Panc1 (cell line): ENCODE data around the gene CADPS2. TPM values are rescaled to one million over a fixed set of nuclear protein-coding genes. Genes with fewer than 3 reads are reported as not detected.

Source experiments
- ATAC-seq: fragments of 200-7000 bp; cut with Tn5 transposase; 2 replicates; pipeline ENCODE4 v1.9.1; 2020; ENCODE audit warnings: mild to moderate bottlenecking, moderate library complexity
- BruUV-seq: library from RNA; stranded (reverse); fragments of 400-500 nt; replicated peaks from 2 replicates; lab custom pipeline; 2021; lab: Mats Ljungman, UMichigan
- CTCF ChIA-PET: fragments of 300-600 bp; sonication (Branson Sonifier 250); formaldehyde crosslinking; loops from one replicate; lab custom pipeline; 2022; ENCODE audit warnings: antibody characterized with exemption; lab: Charles Lee
- POLR2A ChIA-PET: fragments of 300-600 bp; sonication (Branson Sonifier 250); formaldehyde crosslinking; loops from one replicate; lab custom pipeline; 2022; ENCODE audit warnings: antibody characterized with exemption; lab: Charles Lee
- DNase-seq: peaks from one replicate; pipeline ENCODE4 v3.0.0-alpha.2; 2010; ENCODE audit warnings: low read depth, low spot score
- H3K27ac ChIP-seq: 2 replicates; pipeline ENCODE4 v1.5.1; 2011; ENCODE audit warnings: mild to moderate bottlenecking, low read length, inconsistent platforms
- H3K27me3 ChIP-seq: fragments of 200-500 bp; sonication (Bioruptor generic); 2 replicates; pipeline ENCODE4 v1.6.0; 2014; ENCODE audit warnings: low read length, inconsistent platforms; ENCODE audit not compliant: control insufficient read depth, insufficient read depth
- H3K36me3 ChIP-seq: fragments of 200-500 bp; sonication (Bioruptor generic); 2 replicates; pipeline ENCODE4 v1.5.1; 2014; ENCODE audit warnings: inconsistent platforms, mild to moderate bottlenecking, low read length, moderate library complexity; ENCODE audit not compliant: control insufficient read depth, insufficient read depth
- H3K4me1 ChIP-seq: 2 replicates; pipeline ENCODE4 v1.5.1; 2011; ENCODE audit warnings: inconsistent platforms, mild to moderate bottlenecking, low read length, moderate library complexity; ENCODE audit not compliant: control insufficient read depth, insufficient read depth
- H3K4me3 ChIP-seq, 2 experiments: 2 replicates each; pipeline ENCODE4 v1.5.1; 2011 to 2012; ENCODE audit warnings: low read depth in 2 of 2, low read length in 2 of 2, mild to moderate bottlenecking in 2 of 2, inconsistent platforms in 1 of 2, moderate library complexity in 1 of 2
- H3K9me3 ChIP-seq: fragments of 200-500 bp; sonication (Bioruptor generic); 2 replicates; pipeline ENCODE4 v1.5.1; 2014; ENCODE audit warnings: low read depth, mild to moderate bottlenecking, inconsistent platforms, low read length, moderate library complexity; ENCODE audit not compliant: control insufficient read depth, insufficient read depth
- POLR2AphosphoS5 ChIP-seq: IDR thresholded peaks from 2 replicates; pipeline ENCODE4 v1.6.1; 2012; ENCODE audit warnings: mild to moderate bottlenecking, low read depth, low read length, moderate library complexity
- SIN3A ChIP-seq: IDR thresholded peaks from 2 replicates; pipeline ENCODE4 v1.6.1; 2012; ENCODE audit warnings: low read depth, mild to moderate bottlenecking, low read length, moderate library complexity, borderline replicate concordance; ENCODE audit not compliant: insufficient read depth
- TCF7L2 ChIP-seq: IDR thresholded peaks from 2 replicates; pipeline ENCODE4 v1.6.1; 2011; ENCODE audit warnings: mild to moderate bottlenecking, low read depth, low read length, inconsistent platforms
- in situ Hi-C: cut with HindIII; loops from 2 replicates; pipeline ENCODE4 v1.10.0; 2016; ENCODE audit warnings: low sequenced_read_pairs, low pct_unique_long_range_greater_than_20kb
- intact Hi-C: fragments of 100-400 bp; cut with micrococcal nuclease; formaldehyde crosslinking; loops from one replicate; pipeline ENCODE4 v1.10.0; 2022; ENCODE audit not compliant: unreplicated experiment
- total RNA-seq: library from RNA; stranded (reverse); gene quantifications from one replicate; pipeline ENCODE4 v1.2.1, GENCODE V29; 2021; ENCODE audit not compliant: unreplicated experiment
- TF ChIP-seq, protein P1 (sequence below): fragments of 450-650 bp; IDR thresholded peaks from 2 replicates; pipeline ENCODE4 v1.5.1; 2017; ENCODE audit warnings: mild to moderate bottlenecking
- TF ChIP-seq, protein P2 (sequence below), 2 experiments: IDR thresholded peaks; 2 replicates each; pipeline ENCODE4 v1.6.1; 2011 to 2012; ENCODE audit warnings: low read depth in 2 of 2, control low read depth in 1 of 2, low read length in 1 of 2, mild to moderate bottlenecking in 1 of 2, moderate library complexity in 1 of 2; ENCODE audit not compliant: insufficient read depth in 1 of 2

The CADPS2 gene
- total RNA-seq, 1 experiment from 2014 or later = 1.6 TPM

DNA sequence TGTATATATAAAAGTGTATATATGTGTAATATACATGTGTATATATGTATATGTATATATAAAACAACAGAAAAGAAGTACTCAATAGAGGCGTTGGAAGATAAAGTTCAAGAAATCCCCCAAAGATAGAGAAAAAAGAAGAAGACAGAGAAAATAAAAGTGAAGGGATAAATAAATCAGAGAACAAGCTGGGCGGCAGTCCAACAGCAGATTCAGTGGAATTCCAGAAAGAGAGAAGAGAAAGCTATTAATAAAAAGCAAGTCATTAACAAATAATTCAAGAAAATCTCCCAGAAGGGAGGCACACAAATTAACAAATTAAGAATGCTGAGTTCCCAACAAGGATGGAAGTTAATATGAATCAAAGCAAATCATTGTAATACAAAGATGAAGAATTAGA is 124.2 kb downstream of the CADPS2 start:
- ATAC-seq (no peak), DNase-seq (no peak)
- in situ Hi-C loops (no loop called here), intact Hi-C loops (no loop called here)
- H3K36me3 ChIP-seq = no peaks in the 10 kb centered on the region
- no peak for TF ChIP-seq TCF7L2
- no peak for TF ChIP-seq SIN3A
- TF ChIP-seq, protein P1, sequence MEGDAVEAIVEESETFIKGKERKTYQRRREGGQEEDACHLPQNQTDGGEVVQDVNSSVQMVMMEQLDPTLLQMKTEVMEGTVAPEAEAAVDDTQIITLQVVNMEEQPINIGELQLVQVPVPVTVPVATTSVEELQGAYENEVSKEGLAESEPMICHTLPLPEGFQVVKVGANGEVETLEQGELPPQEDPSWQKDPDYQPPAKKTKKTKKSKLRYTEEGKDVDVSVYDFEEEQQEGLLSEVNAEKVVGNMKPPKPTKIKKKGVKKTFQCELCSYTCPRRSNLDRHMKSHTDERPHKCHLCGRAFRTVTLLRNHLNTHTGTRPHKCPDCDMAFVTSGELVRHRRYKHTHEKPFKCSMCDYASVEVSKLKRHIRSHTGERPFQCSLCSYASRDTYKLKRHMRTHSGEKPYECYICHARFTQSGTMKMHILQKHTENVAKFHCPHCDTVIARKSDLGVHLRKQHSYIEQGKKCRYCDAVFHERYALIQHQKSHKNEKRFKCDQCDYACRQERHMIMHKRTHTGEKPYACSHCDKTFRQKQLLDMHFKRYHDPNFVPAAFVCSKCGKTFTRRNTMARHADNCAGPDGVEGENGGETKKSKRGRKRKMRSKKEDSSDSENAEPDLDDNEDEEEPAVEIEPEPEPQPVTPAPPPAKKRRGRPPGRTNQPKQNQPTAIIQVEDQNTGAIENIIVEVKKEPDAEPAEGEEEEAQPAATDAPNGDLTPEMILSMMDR = no peak
- no peak for TF ChIP-seq POLR2AphosphoS5
- TF ChIP-seq, protein P2, sequence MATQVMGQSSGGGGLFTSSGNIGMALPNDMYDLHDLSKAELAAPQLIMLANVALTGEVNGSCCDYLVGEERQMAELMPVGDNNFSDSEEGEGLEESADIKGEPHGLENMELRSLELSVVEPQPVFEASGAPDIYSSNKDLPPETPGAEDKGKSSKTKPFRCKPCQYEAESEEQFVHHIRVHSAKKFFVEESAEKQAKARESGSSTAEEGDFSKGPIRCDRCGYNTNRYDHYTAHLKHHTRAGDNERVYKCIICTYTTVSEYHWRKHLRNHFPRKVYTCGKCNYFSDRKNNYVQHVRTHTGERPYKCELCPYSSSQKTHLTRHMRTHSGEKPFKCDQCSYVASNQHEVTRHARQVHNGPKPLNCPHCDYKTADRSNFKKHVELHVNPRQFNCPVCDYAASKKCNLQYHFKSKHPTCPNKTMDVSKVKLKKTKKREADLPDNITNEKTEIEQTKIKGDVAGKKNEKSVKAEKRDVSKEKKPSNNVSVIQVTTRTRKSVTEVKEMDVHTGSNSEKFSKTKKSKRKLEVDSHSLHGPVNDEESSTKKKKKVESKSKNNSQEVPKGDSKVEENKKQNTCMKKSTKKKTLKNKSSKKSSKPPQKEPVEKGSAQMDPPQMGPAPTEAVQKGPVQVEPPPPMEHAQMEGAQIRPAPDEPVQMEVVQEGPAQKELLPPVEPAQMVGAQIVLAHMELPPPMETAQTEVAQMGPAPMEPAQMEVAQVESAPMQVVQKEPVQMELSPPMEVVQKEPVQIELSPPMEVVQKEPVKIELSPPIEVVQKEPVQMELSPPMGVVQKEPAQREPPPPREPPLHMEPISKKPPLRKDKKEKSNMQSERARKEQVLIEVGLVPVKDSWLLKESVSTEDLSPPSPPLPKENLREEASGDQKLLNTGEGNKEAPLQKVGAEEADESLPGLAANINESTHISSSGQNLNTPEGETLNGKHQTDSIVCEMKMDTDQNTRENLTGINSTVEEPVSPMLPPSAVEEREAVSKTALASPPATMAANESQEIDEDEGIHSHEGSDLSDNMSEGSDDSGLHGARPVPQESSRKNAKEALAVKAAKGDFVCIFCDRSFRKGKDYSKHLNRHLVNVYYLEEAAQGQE (IDR thresholded peaks at IDR 0.05; ENCODE audit: insufficient read depth in 1 of 2, low read depth in 2 of 2, low read length in 1 of 2) = no peak
- BruUV-seq = no TSS peak
- no peak overlapping the region for H3K4me3 ChIP-seq
- H3K27ac ChIP-seq = no peak overlapping the region
- no peaks in the 10 kb centered on the region for H3K4me1 ChIP-seq
- POLR2A ChIA-PET = no interaction called here
- CTCF ChIA-PET = no interaction called here
- H3K27me3 ChIP-seq = no peaks in the 10 kb centered on the region
- no peaks in the 10 kb centered on the region for H3K9me3 ChIP-seq

DNA sequence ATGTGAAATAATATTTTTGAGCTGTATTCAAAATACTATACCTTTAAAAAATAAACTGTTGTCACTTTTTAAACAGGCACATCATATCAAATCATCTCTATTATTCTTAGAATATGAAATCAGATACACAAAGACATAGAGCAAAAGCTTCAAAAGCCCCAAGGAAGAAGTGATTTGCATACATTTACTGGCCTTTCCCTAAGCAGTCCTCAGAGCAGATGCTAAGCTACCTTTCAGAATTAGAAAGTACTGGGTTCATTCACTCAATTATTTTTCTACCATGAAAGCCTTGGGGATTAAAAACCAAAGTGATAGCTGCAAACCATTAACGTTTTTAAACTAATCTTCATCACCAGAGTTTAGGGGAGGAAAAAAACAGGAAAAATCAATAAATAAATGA is 127.8 kb downstream of the CADPS2 start:
- Histone ChIP-seq H3K27me3 (no peaks in the 10 kb centered on the region), H3K9me3 (no peaks in the 10 kb centered on the region), H3K4me1 (no peaks in the 10 kb centered on the region), H3K36me3 (no peaks in the 10 kb centered on the region), H3K4me3 (no peak overlapping the region), H3K27ac (no peak overlapping the region)
- DNase-seq (no peak), ATAC-seq (no peak)
- intact Hi-C loops = no loop called here
- CTCF ChIA-PET = no interaction called here
- BruUV-seq = no TSS peak
- in situ Hi-C loops = no loop called here
- POLR2A ChIA-PET = no interaction called here
- TF ChIP-seq SIN3A (no peak), POLR2AphosphoS5 (no peak), TCF7L2 (no peak)
- TF ChIP-seq, protein P2 (IDR thresholded peaks at IDR 0.05; ENCODE audit: insufficient read depth in 1 of 2, low read depth in 2 of 2, low read length in 1 of 2) = no peak
- TF ChIP-seq, protein P1 = no peak
